A204.1 (cell line): ENCODE results near the gene MAML3.
"Not testable (repeated sequence)": the region's sequence is repeated elsewhere in the genome, so short reads cannot be mapped to it uniquely, and the experiment has no call there.

Experiments
- FAIRE-seq: peaks from 2 replicates; lab custom pipeline; 2012; peaks lifted over from hg19 to GRCh38; lab: Jason Lieb, UNC

MAML3 gene

DNA sequence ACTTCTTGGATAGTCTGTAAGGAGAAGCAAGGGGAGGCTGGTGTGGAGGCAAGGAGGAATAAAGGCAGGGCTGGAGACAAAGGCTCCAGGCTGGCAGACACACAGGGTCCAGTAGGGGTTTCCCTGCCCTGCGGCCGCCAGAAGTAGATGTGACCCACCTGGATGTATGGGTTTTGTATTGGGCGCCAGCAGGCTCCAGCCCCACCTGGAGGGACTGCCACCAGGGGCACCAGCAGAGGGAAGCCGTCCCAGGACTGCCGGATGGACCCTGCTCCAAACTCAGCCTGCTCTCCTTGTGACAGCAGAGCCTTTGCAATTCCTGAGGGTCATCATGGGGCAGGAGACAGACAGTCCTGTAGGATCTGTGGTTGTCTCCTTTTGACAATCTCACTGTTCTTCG is 435.6 kb downstream of the MAML3 start:
- FAIRE-seq: no peak

DNA sequence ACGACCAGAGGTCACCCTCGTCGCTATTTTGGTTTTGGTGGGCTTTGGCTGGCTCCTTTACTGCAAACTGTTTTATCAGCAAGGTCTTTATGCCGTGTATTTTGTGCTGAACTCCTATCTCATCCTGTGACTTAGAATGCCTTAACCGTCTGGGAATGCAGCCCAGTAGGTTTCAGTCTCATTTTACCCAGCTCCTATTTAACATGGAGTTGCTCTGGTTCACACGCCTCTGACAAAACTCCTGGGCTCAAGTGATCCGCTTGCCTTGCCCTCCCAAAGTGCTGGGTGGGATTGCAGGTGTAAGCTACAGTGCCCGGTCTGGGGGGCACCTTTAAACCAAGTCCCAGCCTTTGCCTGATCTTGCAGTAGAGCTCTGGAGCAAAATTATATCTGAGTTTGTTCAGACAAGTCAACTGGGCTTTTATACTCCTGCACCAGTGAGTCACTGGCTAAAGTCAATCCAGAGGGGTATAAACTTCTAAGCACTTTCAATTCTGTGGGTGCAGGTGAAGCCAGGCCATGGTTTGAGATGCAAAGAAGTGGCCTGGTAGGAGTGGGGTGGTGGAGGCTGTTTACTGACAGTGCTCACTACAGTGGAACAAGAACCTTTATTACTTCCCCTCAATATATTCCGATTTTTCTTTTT is 438.1 kb downstream of the MAML3 start:
- FAIRE-seq: no peak

DNA sequence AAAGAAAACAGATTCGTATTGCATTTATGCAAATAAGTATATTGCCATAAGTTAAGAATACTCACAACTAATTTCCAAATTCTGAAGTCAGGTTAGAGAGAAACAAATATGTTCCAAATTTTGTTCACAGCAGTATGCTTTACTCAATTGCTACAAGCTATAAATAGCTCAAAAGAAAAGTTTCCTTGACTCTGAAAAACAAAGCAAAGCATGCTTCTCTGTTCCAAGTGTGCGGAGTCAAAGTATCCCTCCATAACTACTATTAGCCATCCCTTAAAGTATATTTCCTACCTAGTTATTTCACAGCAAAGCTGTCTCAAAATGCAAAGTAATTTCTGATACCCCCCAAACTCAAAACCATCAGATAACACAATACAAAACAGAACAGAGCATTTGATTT is 441.1 kb downstream of the MAML3 start:
- FAIRE-seq: no peak

DNA sequence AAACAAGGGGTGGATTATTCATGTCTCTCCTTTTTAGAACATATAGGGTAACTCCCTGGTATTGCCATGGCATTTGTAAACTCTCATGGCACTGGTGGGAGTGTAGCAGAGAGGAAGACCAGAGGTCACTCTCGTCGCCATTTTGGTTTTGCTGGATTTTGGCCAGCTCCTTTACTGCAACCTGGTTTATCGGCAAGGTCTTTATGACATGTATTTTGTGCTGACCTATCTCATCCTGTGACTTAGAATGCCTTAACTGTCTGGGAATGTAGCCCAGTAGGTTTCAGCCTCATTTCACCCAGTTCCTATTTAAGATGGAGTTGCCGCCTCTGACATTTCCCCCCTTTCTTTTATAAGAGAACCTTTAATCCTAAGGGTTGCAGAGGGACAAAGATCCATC is 442.5 kb downstream of the MAML3 start:
- FAIRE-seq: no peak

DNA sequence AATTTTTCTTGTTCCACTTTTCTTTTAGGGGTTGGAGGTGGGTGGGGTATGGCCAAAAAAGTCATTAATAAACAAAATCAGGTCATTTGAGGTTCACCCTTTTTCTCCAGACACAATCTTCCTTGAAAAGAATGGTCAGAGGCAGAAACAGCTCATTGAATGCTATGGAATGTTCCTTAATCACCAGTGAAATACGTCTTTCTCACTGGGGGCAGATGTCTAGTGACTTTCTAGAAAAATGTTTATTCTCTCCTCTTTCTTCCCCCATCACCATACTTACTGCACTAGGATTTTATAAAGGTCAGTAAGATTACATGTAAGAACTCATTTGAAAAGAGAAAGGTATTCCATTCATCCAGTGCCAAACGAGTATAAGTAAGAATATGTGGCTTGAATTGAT is 443.9 kb downstream of the MAML3 start:
- FAIRE-seq: no peak

DNA sequence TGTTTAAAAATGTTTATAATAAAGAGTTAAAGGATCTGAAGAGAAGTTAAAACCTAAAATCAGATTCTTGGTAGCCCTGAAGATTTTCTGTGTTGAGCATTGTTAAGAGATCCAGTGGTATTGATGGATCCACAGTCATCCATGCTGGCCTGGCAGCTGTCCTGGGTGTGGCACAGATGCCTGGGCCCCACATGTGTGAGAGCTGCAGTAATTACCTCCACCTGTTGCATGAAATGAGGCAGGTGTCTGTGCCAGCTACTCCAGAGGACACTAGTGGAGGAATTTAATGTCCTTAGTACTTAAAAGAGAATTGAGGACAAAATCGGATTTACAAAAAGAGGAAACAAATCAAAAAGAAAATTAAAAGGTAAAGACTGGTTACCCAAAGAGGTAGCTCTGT is 444.3 kb downstream of the MAML3 start:
- no peak for FAIRE-seq

DNA sequence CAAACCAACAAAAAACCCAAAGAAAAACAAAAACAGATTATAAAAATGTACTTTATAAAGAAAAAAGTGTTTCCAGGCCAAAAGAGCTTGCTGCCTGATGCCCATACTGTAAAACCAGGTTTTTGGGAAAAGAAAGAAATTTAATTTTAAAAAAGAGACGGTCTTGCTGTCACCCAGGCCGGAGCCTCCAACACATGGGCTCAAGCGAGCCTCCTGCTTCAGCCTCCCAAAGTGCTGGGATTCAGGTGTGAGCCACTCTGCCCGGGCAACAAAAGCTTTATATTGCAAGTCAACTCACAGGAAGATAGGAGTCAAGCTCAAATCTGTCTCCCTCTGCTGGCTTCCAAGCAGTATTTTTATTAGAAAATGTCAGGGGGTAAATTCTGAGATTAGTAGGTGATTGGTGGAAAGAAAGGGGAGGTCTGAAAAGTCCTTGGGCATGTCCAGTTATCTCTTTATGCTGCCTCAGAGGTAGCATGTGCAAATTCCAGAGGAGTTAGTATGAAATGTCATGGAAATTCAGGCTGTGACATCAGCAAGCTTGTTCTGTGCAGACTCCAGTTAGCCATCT is 449.0 kb downstream of the MAML3 start:
- no peak for FAIRE-seq

DNA sequence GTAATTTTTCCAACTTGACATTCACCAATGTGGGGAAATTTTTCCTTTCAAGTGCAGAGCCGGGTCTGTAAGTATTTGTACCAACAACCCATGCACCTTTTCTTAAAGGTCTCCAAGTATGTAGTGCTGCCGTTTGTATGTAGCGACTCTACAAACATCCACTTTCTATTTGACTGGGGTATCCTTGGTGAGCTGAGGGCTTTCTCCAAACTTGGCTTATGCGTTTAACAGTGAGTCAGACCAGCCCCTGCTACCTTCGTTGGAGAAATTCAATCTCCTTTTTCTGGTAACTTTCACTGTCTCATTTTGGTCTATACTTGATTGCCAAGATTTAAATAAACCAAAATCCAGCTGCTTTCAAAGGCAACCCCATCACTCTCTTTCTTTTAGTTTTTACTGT is 453.4 kb downstream of the MAML3 start:
- no peak for FAIRE-seq

DNA sequence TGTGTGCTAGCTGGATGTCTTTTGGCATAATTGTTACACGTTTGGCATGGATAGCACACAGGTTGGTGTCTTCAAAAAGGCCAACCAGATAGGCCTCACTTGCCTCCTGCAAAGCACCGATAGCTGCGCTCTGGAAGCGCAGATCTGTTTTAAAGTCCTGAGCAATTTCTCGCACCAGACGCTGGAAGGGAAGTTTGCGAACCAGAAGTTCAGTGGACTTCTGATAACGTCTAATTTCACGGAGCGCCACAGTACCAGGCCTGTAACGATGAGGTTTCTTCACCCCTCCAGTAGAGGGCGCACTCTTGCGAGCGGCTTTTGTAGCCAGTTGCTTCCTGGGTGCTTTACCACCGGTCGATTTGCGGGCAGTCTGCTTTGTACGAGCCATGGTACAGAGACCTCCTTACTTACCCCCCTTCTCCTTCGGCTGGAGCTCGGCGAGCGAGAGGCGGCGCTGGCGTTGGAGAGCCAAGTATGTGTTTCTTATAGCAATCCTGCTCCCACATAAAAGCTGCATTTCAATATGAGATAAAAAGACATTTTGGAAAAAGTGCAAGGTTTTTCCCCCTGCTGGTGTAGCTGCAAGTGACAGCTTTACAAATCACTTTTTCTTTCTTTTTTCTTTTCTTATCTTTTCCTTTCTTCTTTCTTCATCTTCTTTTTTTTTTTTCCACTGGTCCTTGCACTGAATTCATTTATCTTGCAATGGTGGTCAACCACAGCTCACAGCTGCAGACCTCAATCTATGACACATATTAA is 455.6 kb downstream of the MAML3 start:
- not testable (repeated sequence) for FAIRE-seq

DNA sequence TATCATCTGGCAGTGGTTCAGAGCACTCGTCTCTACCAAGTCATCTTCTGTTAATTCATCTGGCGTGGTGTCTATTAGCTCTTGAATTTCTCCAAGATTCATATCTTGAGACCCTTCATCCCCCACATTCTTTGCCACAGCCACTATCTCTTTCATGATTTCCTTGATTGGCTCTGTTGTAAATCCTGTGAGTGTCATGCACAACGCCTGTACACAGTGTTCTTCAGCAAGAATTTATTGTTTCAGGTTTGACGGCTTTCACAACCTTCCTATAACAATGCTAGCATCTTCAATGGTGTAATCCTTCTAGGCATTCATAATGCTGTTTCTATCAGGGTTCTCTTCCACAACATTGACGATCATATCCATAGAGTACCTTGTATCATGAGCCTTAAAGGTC is 457.5 kb downstream of the MAML3 start:
- no peak for FAIRE-seq

DNA sequence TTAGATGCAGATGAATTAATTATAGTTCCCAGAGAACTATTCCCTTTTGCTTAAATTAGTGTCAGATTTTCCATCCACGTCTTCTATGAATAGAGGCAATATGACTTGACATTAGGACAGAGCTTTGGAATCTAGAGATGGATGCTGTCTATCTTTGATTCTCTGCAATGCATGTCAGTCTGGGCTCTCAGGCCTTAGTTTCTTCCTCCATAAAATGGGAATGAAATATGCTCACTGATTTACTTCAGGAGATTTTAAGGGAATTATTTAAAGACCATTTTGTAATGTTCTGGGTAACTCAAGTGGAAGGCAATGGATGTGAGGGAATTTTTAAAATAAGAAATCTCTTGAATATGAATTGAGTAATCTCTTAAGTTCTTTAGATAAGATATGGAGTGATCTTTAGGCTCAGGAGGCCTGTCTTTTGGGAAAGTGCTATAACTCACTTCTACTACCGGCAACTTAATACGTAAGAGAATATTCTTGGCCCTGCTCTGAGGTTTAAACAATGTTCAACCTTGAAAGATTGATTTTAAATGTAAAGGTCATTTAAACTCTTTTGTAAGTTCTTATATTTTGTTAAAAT is 459.4 kb downstream of the MAML3 start:
- FAIRE-seq: no peak

DNA sequence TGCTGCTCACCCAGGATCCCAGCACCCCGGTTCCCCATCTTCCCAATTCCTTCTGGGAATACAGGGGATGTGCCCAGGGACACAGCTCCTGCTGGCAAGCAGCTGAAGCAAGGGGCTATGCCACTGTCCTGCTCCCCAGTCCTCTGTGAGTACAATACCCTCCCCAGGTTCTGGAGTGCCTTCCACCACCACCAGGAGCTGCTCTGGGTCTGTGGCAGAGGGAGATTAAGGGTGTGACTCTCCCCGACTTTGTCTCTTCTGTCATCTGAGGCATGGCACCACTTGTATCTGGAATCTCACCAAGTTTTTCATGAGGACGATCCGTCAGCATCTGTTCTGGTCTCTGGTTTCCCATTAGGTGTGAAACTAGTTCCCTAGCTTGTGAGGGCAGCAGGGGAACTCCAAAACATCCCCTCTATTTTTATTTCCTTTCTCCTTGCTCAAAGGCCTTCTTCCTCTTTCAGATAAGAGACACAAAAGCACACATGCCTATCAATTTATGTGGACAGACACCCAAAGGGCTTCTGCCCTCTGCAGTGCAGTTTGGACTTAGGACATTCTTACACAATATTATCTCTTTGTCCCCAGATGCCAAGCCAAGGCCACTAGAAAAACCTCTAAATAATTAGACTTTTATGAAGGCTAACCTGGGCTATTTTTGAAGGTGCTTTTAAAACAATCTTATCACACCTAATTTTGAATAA is 461.5 kb downstream of the MAML3 start:
- no peak for FAIRE-seq

DNA sequence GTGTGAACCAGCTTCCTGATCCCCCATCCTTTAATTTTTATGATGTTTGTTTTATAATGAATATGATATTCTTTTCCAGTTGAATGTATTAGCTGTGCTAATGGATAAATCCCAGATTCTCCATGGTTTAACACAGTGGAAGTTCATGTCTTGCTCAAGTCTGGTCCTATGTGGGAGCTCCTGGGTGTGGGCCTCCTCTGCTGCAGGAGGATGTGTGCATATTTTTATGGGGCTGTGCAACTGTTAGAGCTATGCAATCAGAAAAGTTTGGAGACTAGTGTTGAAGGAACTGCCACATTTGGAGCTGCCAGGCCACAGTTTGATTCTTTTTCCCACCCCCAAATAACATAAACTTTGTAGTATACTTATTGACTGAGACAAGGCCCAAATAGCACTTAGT is 463.6 kb downstream of the MAML3 start:
- no peak for FAIRE-seq

DNA sequence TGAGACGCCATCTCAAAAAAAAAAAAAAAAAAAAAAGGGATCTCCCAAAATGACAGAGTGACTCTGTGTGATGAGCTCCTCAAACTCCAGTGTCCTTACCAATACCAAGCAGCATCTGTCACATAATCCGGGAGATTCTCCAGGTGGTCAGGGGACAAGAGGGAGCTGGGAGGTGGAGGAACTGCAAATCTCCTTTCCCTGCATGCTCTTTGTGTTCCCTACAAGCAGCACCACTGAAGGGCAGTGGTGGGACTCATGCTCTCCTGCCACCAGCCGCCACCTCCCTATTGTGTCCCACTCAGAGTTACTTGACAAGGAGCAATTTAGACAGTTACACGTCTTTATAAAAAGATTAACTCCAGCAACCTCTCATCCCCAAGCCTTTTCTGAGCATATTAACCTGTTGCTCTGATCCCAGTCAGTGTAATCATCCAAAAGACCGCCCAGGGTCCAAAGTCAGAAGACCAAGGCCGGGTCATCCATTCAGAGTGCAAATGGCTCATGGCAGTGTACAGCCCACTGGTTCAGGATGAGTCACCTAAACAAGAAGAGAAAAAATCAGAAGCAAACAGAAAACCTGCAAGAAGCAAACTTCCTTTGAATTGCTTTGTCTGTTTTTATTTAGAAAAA is 464.8 kb downstream of the MAML3 start:
- no peak for FAIRE-seq

DNA sequence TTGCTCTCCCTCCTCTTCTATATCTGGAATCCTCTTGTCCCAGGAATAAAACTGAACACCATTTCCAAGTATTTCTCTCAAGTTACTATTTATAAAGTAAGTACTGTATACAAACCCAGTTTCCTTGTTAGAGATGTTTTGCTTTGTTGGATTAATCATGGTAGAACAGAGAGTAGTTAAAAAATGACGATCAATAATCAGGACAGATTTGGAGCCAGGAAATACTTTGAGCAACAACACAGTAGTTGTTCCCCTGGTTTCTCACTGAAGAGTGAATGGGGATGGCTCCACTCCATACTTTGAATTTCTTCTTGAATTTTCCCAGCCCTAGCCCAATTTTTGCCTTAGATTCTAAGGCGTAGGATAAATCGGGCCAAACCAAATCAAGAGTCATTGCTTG is 467.0 kb downstream of the MAML3 start:
- no peak for FAIRE-seq

DNA sequence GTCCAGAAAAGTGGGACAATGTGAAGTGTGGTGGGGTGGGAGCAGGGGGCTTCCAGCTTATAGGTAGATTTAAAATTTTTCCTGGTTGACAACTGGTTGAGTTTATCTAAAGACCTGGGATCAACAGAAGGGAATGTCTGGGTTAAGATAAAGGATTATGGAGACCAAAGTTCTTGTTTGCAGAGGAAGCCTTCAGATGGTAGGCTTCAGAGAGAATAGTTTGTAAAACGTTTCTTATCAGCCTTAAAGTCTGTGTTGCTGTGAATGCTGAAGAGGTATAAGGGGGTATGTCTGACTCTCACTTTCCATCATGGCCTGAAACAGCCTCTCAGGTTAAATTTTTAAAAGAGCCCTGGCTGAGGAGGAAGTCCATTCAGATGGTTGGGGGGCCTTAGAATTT is 467.9 kb downstream of the MAML3 start:
- no peak for FAIRE-seq

DNA sequence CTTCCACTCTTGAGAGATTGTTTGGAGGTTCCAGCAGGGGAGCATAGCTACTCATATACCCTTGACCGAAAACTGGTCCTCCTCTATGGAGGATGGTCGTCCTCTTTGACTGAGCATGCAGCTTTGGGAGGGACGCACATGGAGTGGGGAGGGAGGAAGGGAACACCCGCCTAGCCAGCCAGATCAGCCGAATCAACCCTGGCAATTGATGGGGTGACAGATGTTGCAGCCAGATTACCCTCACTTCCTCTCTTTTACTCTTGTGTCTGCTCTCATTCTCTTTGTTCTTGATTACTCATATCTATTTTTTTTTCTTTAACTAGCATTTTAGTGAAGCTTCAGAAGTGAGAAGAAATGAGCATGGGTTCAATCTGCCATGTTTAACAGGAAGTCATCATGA is 468.8 kb downstream of the MAML3 start:
- FAIRE-seq: no peak

DNA sequence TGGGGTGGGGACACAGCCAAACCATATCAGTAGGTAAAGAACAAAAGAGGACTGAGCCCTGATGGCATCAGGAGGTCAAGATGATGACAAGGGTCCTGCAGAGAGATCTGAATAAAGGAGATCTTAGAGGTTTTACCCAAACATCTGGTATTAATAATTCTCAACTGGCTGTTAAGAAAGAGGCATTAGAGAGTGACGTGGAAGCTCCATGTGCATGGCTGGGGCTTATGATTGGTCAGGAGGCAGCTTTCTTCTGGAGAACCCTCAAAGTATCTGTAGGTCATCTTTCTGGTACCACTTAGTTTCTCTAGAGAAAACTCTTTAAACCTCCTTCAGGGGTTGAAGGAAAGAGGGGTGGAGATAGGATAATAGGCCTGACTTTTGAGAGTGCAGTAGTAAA is 469.6 kb downstream of the MAML3 start:
- no peak for FAIRE-seq

DNA sequence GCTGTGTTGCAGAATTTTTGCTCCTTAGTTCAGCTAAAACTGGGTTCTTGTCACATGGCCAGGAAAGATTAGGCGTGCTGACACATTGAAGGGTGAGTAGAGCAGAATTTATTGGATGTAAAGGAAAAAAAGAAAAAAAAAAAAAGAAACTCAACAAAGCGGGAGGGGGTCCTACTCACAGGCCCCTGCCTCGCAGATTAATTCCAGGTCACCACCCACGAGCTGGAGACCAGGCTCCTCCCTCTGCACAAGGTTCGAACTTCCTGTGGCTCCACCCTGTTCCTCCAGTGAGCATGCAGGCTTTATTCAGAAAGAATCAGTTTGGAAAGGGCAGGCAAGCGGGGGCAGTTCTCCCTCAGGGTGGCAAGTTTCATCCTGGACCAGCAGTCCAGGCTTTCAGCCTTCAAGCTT is 471.2 kb downstream of the MAML3 start:
- no peak for FAIRE-seq

DNA sequence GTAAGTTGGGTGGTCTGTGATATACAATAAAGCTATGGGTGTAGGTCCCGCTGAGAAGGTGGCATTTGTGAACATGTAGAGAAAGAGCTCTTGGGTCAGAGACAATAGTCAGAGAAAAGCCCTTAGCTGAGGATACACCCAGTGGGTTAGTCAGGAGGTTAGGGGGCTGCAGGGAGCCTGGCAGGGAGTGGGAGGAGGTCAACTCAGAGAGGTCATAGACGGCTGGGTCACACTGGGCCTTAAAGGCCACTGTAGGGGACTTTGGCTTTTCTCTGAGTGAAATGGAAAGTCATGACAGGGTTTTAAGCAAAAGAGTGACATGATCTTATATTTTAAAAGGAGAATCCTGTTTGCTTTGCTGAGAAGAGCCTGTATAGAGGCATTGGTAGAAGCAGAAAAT is 471.7 kb downstream of the MAML3 start:
- no peak for FAIRE-seq

DNA sequence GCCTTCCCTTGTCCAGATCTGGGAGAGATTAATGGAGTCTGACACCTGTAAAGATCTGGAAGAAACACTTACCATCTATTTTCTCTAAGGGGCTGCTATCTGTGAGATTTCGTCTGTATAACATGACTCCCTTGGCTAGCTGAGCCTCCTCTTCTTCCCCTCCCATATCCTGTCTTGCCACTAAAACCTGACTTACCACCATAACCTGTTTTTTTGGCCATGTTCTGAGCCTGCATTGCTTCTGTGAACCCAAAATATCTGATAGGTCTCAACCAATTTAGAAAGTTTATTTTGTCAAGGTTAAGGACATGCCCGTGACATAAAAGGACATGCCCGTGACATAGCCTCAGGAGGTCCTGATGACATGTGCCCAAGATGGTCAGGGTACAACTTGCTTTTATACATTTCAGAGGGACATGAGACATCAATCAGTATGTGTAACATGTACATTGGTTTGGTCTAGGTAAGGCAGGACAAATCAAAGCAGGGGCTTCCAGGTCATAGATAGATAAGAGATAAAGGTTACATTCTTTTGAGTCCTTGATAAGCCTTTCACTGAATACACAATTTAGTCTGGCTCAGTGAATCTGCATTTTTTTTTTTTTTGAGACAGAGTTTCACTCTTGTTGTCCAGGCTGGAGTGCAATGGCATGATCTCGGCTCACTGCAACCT is 476.9 kb downstream of the MAML3 start:
- no peak for FAIRE-seq

DNA sequence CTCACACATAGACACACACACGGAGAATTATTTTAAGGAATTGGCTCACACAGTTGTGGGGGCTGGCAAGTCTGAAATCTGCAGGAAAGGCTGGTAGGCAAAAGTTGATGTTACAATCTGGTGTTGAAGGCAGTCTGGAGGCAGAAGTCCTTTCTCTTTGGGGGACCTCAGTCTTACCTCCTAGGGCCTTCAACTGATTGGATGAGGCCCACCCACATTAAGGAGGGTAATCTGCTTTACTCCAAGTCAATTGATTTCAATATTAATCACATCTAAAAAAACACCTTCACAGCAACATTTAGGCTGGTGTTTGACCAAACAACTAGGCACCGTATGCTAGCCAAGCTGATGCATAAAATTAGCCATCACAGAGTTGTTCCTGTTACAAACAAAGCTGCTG is 477.6 kb downstream of the MAML3 start:
- FAIRE-seq: no peak
